Upper lobe of right lung (tissue), 1 donor: Measurements from ENCODE around the gene TUBE1. TPM values are rescaled to one million over a fixed set of nuclear protein-coding genes. Genes with fewer than 3 reads are reported as not detected.
A peak's percentile ranks its signal among the peaks of the same experiment; 100 is the strongest.
"Not testable (repeated sequence)": the region's sequence is repeated elsewhere in the genome, so short reads cannot be mapped to it uniquely, and the experiment has no call there.

Experiments
- ATAC-seq: fragments of 200-7000 bp; cut with Tn5 transposase; one replicate; pipeline ENCODE4 v1.9.1; 2020; ENCODE audit warnings: mild to moderate bottlenecking, moderate library complexity
- DNase-seq: peaks from one replicate; pipeline ENCODE4 v3.0.0-alpha.2; 2020
- H3K27ac ChIP-seq: fragments of 200-600 bp; one replicate; pipeline ENCODE4 v1.8.0; 2022
- H3K27me3 ChIP-seq: fragments of 200-600 bp; one replicate; pipeline ENCODE4 v1.8.0; 2022; ENCODE audit warnings: mild to moderate bottlenecking
- H3K36me3 ChIP-seq: fragments of 200-600 bp; one replicate; pipeline ENCODE4 v1.8.0; 2022
- H3K4me1 ChIP-seq: fragments of 200-600 bp; one replicate; pipeline ENCODE4 v1.8.0; 2022
- H3K4me3 ChIP-seq: fragments of 200-600 bp; one replicate; pipeline ENCODE4 v1.8.0; 2022; ENCODE audit warnings: mild to moderate bottlenecking
- H3K9me3 ChIP-seq: fragments of 200-600 bp; one replicate; pipeline ENCODE4 v1.8.0; 2022
- CTCF ChIP-seq: fragments of 200-600 bp; IDR thresholded peaks from one replicate; pipeline ENCODE4 v1.8.0; 2022; ENCODE audit warnings: antibody characterized with exemption
- intact Hi-C: fragments of 100-400 bp; cut with DNase I; formaldehyde crosslinking; loops from one replicate; pipeline ENCODE4 v1.11.0; 2022
- total RNA-seq: library from RNA; stranded (reverse); fragmentation: NEBNext Ultra II Directional; extraction: Animal tissue kit (Norgen Biotek cat#: 25700); gene quantifications from one replicate; pipeline ENCODE4 v1.2.1, GENCODE V29; 2021
- donor health status: DM: no; HTN: yes; CAD: no; lungs with severe emphysema.

TUBE1 gene
- total RNA-seq, 1 donor from 2014 or later = 18.4 TPM

DNA sequence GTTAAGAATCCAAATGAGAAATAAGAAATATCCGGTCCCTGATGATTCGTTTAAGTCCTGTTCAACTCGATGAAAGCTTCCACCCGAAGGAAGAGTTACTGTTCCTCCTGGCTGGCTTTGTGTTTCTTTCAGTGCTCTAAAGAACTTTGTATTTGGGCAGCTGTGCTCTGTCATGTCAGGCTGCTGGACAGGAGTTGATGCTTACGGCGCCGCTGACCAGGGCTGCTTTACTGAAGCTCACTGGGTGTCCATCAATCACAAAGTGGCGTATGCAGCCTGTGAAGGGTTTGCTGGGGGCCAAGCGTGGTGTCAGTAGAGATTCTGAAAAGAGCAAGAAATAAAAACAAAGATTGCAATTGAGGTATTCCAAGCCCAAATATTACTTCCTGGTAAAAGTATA, 22.0 kb upstream of the TUBE1 start:
- ATAC-seq (no peak), DNase-seq (no peak)
- H3K4me1 ChIP-seq = no peaks in the 10 kb centered on the region
- H3K4me3 ChIP-seq = no peak overlapping the region
- TF ChIP-seq CTCF = no peak
- H3K36me3 ChIP-seq = peaks cover 66% of the 10 kb centered on the region
- no peaks in the 10 kb centered on the region for H3K9me3 ChIP-seq
- intact Hi-C loops = no loop called here
- H3K27me3 ChIP-seq = no peaks in the 10 kb centered on the region
- no peak overlapping the region for H3K27ac ChIP-seq

GRCh38 chr6:112106562-112106961, 19.3 kb upstream of the TUBE1 start:
- DNase-seq = no peak
- no peak for ATAC-seq
- intact Hi-C loops = no loop called here
- Histone ChIP-seq H3K27ac (no peak overlapping the region), H3K27me3 (no peaks in the 10 kb centered on the region), H3K4me3 (no peak overlapping the region), H3K36me3 (peaks cover 41% of the 10 kb centered on the region), H3K9me3 (no peaks in the 10 kb centered on the region), H3K4me1 (no peaks in the 10 kb centered on the region)
- no peak for TF ChIP-seq CTCF

- H3K27me3 ChIP-seq, H3K4me1 ChIP-seq, H3K27ac ChIP-seq, H3K4me3 ChIP-seq, H3K9me3 ChIP-seq, DNase-seq, ATAC-seq, intact Hi-C loops: not testable (repeated sequence)
- peaks cover 40% of the 10 kb centered on the region for H3K36me3 ChIP-seq
These were observed 18.7 kb upstream of the TUBE1 start for GRCh38 chr6:112106026-112106425.

DNA sequence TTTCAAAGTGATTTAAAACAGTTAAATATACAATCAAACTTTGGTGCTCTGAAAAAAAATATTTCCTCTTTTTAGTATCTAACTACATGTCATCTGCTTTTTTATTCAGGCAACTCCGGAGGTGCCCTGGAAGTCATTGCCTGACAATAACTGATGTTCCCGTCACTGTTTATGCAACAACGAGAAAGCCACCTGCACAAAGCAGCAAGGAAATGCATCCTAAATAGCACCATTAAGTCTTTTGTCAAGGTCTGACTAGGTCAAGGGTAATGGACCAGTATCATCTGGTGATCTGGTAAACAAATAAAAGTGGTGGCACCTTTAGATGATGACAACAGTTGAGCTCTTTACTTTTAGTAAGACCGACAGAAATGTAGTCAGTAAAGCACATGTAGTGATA, 13.3 kb upstream of the TUBE1 start:
- ATAC-seq = no peak
- no peak for DNase-seq

GRCh38 chr6:112096901-112097300, 9.6 kb upstream of the TUBE1 start:
- Histone ChIP-seq H3K27me3 (no peaks in the 10 kb centered on the region), H3K27ac (no peak overlapping the region), H3K9me3 (no peaks in the 10 kb centered on the region), H3K36me3 (no peaks in the 10 kb centered on the region), H3K4me3 (no peak overlapping the region), H3K4me1 (no peaks in the 10 kb centered on the region)
- no peak for ATAC-seq
- no peak for TF ChIP-seq CTCF
- intact Hi-C loops = no loop called here
- no peak for DNase-seq

More for the DNA sequence above, 13.3 kb upstream of the TUBE1 start:
- Histone ChIP-seq H3K36me3 (no peaks in the 10 kb centered on the region), H3K4me3 (no peak overlapping the region), H3K27me3 (no peaks in the 10 kb centered on the region), H3K9me3 (no peaks in the 10 kb centered on the region), H3K27ac (no peak overlapping the region), H3K4me1 (no peaks in the 10 kb centered on the region)
- TF ChIP-seq CTCF = no peak
- intact Hi-C loops = no loop called here

DNA sequence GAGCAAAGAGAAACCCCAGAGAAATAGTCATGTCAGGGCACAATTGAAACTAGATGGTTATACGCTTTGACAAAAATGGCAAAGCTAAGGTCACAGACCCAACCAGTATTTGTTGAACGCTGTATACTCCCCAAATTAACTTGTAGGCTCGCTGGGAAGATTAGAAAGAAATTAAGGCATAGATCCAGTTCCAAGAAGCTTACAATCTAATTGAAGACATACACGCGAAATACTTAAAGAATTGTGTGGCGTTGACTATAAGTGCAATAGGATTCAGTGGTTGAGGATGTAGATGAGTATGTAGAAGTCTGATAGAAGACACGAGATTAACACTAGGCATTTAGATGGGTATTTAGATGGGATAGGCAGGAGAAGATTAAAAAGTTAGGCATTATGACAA, 634 bp upstream of the TUBE1 start:
- H3K36me3 ChIP-seq = peaks cover 11% of the 10 kb centered on the region
- peak overlapping the region; percentile 83 for H3K4me3 ChIP-seq
- no peak for TF ChIP-seq CTCF
- DNase-seq (no peak), ATAC-seq (no peak)
- peak overlapping the region; percentile 90 for H3K27ac ChIP-seq
- no peaks in the 10 kb centered on the region for H3K9me3 ChIP-seq
- intact Hi-C loops = no loop called here
- peaks cover 3% of the 10 kb centered on the region for H3K4me1 ChIP-seq
- H3K27me3 ChIP-seq = no peaks in the 10 kb centered on the region
